Measurements from ENCODE around the gene TAF6. TPM values are rescaled to one million over a fixed set of nuclear protein-coding genes. Genes with fewer than 3 reads are reported as not detected.

The TAF6 gene
- total RNA-seq, 1 donor = 38.6 TPM

GRCh38 chr7:100160067-100160466 is 40.9 kb upstream of the TAF6 start:
- DNase-seq (ENCODE audit: low read depth) = no peak
- no peak for TF ChIP-seq CTCF (IDR thresholded peaks at IDR 0.05; ENCODE audit: insufficient read depth, low read length)
- H3K4me3 ChIP-seq (ENCODE audit: low read depth, low read length) = no peak overlapping the region

- no peak for DNase-seq (ENCODE audit: low read depth)
- no peak for TF ChIP-seq CTCF (IDR thresholded peaks at IDR 0.05; ENCODE audit: insufficient read depth, low read length)
- peak overlapping the region; percentile 77 for H3K4me3 ChIP-seq (ENCODE audit: low read depth, low read length)
Measured at GRCh38 chr7:100159099-100159623, 40.0 kb upstream of the TAF6 start.

GRCh38 chr7:100158229-100159098 is 39.3 kb upstream of the TAF6 start, which contains the start of gene TRAPPC14:
Gene TRAPPC14, minus strand, starts transcription at chr7:100158723. Its CDS starts 224 bp downstream, at chr7:100158499.
- peak within 1 kb of the TSS; percentile 77 for H3K4me3 ChIP-seq (ENCODE audit: low read depth, low read length)
- no peak for TF ChIP-seq CTCF (IDR thresholded peaks at IDR 0.05; ENCODE audit: insufficient read depth, low read length)
- DNase-seq (ENCODE audit: low read depth) = peak; percentile 73

- H3K4me3 ChIP-seq (ENCODE audit: low read depth, low read length) = peak overlapping the region; percentile 77
- peak; percentile 40 for TF ChIP-seq CTCF (IDR thresholded peaks at IDR 0.05; ENCODE audit: insufficient read depth, low read length)
- DNase-seq (ENCODE audit: low read depth) = peak; percentile 43
Measured at GRCh38 chr7:100157334-100158228, 38.4 kb upstream of the TAF6 start.

- no peak for DNase-seq (ENCODE audit: low read depth)
- peak overlapping the region; percentile 77 for H3K4me3 ChIP-seq (ENCODE audit: low read depth, low read length)
- TF ChIP-seq CTCF (IDR thresholded peaks at IDR 0.05; ENCODE audit: insufficient read depth, low read length) = no peak
Measured at GRCh38 chr7:100157069-100157333, 37.8 kb upstream of the TAF6 start.

GRCh38 chr7:100156331-100157068 is 37.3 kb upstream of the TAF6 start:
- peak overlapping the region; percentile 77 for H3K4me3 ChIP-seq (ENCODE audit: low read depth, low read length)
- no peak for DNase-seq (ENCODE audit: low read depth)
- no peak for TF ChIP-seq CTCF (IDR thresholded peaks at IDR 0.05; ENCODE audit: insufficient read depth, low read length)

Measured in fibroblast of the aortic adventitia (primary cell).